GM18861 (cell line): Measurements from ENCODE around the gene TPSG1.
"Not testable (repeated sequence)": the region's sequence is repeated elsewhere in the genome, so short reads cannot be mapped to it uniquely, and the experiment has no call there.

Experiments used
- ATAC-seq: cut with Tn5 transposase; IDR thresholded peaks from one replicate; pipeline ENCODE4 v1.9.1; 2021; ENCODE audit not compliant: unreplicated experiment

The TPSG1 gene

GRCh38 chr16:1198671-1199346 is 26.3 kb downstream of the TPSG1 start:
- not testable (repeated sequence) for ATAC-seq

- ATAC-seq, result no peak
These were observed 26.9 kb downstream of the TPSG1 start for GRCh38 chr16:1198194-1198593.

GRCh38 chr16:1197237-1197866 is 27.7 kb downstream of the TPSG1 start:
- no peak for ATAC-seq

GRCh38 chr16:1196494-1196893 is 28.6 kb downstream of the TPSG1 start:
- ATAC-seq, result no peak

GRCh38 chr16:1195393-1195666 is 29.7 kb downstream of the TPSG1 start:
- no peak for ATAC-seq

DNA sequence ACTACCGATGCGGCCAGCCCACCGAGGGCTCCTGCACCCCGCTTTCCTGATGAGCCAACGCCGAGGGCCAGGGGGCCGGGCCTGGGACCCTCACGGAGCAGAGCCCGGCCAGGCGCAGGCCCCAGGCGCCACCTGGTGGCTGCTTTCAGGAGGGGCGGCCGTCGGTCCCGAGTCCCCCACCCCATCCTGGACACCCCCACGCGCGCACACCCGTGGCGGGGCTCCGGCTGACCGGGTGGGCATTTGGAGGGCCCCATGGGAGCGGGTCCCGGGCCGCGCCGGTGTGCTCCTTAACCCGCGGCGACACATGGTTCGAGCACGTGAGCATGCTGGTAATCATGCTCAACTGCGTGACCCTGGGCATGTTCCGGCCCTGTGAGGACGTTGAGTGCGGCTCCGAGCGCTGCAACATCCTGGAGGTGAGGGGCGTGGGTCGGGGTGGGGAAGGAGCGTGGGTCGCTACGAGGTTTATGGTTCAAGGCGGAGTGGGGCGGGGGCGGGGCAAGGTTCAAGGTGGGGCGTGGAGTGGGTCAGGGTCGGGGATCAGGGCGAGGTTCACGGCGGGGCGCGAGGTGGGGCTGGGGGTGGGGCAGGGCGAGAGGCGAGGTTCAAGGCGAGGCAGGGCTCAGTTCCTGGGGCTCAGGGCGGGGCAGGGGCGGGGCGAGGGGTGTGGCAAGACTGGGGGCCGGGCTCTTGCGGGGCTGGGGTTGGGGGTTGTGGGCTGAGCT is 30.2 kb downstream of the TPSG1 start:
- ATAC-seq, result no peak

DNA sequence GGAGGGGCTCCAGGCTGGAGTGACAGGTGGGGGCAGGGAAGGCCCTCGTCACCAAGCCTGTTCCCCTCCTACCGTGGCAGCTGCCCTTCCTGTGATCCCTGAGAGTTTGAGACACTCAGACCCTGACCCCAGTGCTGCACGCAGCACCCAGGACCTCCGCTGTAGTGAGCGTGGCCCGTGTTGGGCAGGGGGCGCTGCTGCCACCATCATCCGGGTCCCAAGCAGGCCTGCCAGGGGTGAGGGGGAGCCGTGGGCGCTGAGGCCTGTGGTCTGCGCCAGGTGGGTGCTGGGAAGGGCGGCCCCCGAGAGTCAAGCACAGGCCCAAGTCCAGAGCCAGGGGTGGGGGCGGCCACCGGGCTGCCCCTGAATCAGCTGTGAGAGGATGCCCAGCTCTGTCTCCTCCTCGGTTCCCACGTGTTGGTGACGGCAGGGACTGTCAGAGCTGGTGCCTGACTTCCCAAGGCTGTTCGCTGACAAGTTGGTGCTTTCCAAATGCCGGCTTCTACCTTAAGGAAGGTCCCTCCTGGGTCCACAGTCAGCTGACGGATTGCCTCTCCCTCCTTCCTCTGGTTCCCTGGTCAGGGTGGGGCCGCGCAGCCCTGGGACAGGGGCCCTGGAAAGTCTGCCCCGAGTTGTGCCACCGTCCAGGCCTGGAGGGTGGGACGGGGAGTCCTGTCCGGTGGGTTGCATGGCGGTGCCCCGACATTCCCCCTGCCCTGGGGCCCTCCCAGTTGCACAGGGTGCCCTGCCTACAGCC is 31.1 kb downstream of the TPSG1 start:
- ATAC-seq, result no peak

GRCh38 chr16:1193143-1193824 is 31.8 kb downstream of the TPSG1 start:
- no peak for ATAC-seq

GRCh38 chr16:1192384-1193073 is 32.5 kb downstream of the TPSG1 start:
- ATAC-seq, result no peak

DNA sequence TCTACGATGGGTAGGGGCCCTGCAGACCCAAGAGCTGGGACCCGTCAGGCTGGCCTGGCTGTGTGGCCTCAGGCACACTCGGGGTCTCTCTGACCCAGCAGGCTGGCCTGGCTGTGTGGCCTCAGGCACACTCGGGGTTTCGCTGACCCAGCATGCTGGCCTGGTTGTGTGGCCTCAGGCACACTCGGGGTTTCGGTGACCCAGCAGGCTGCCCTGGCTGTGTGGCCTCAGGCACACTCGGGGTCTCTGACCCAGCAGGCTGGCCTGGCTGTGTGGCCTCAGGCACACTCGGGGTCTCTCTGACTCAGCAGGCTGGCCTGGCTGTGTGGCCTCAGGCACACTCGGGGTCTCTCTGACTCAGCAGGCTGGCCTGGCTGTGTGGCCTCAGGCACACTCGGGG is 34.3 kb downstream of the TPSG1 start:
- not testable (repeated sequence) for ATAC-seq

- ATAC-seq, result no peak
These were observed 35.6 kb downstream of the TPSG1 start for GRCh38 chr16:1189455-1189854.

GRCh38 chr16:1188432-1189189 is 36.5 kb downstream of the TPSG1 start:
- ATAC-seq, result no peak

DNA sequence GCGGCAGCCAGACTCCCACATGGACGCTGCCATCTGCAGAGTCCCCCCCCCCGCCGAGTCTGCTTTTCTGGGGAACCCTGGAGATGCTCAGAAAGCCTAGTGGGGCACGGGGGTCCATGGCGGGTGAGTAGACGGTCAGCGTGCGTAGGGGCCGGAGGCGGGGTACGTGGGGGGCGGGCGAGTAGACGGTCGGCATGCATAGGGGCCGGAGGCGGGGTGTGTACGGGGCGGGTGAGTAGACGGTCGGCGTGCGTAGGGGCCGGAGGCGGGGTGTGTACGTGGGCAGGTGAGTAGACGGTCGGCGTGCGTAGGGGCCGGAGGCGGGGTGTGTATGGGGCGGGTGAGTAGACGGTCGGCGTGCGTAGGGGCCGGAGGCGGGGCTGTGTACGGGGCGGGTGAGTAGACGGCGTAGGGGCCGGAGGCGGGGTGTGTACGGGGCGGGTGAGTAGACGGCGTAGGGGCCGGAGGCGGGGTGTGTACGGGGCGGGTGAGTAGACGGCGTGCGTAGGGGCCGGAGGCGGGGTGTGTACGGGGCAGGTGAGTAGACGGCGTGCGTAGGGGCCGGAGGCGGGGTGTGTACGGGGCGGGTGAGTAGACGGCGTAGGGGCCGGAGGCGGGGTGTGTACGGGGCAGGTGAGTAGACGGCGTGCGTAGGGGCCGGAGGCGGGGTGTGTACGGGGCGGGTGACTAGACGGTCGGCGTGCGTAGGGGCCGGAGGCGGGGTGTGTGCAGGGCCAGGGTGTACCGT is 39.4 kb downstream of the TPSG1 start:
- not testable (repeated sequence) for ATAC-seq

- ATAC-seq, result no peak
These were observed 40.1 kb downstream of the TPSG1 start for GRCh38 chr16:1184980-1185379.

- no peak for ATAC-seq
These were observed 40.8 kb downstream of the TPSG1 start for GRCh38 chr16:1184156-1184868.

GRCh38 chr16:1182950-1183907 is 41.8 kb downstream of the TPSG1 start:
- no peak for ATAC-seq

DNA sequence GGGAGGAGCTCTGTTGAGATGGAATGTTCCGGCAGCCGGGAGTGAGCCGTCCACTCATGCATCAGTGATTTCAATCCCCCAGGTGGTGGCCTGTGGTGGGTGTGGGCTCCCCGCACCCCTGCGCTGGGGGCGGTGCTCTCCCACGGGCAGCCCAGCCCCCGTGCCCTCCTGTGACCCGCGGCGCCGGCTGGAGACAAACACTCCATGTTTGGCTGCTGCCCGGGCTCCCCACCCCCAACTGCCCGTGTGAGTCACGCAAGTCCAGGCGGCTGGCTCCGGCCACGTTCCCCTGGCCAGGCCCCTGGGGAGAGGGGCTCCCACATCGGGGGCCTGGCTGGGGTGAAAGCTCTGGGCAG is 42.8 kb downstream of the TPSG1 start:
- no peak for ATAC-seq
